SIG-M5 (cell line): ENCODE measurements around the gene SRGAP2C.
"Not testable (repeated sequence)": the region's sequence is repeated elsewhere in the genome, so short reads cannot be mapped to it uniquely, and the experiment has no call there.

Experiments
- DNase-seq: peaks from one replicate; lab custom pipeline; 2025; lab: John Stamatoyannopoulos, UW

The SRGAP2C gene

GRCh38 chr1:121186191-121186590 lies 1.4 kb downstream of the SRGAP2C start:
- DNase-seq = not testable (repeated sequence)

- not testable (repeated sequence) for DNase-seq
Measured at GRCh38 chr1:121187914-121188313, 3.1 kb downstream of the SRGAP2C start.

GRCh38 chr1:121192512-121192911 lies 7.7 kb downstream of the SRGAP2C start:
- DNase-seq = not testable (repeated sequence)

GRCh38 chr1:121197095-121197882 lies 12.5 kb downstream of the SRGAP2C start:
- DNase-seq = not testable (repeated sequence)

GRCh38 chr1:121199763-121200162 lies 15.0 kb downstream of the SRGAP2C start:
- not testable (repeated sequence) for DNase-seq

GRCh38 chr1:121200232-121200631 lies 15.5 kb downstream of the SRGAP2C start:
- not testable (repeated sequence) for DNase-seq

- DNase-seq = not testable (repeated sequence)
Measured at GRCh38 chr1:121200985-121201981, 16.5 kb downstream of the SRGAP2C start.

GRCh38 chr1:121202986-121203385 lies 18.2 kb downstream of the SRGAP2C start:
- DNase-seq = not testable (repeated sequence)

- not testable (repeated sequence) for DNase-seq
Measured at GRCh38 chr1:121205786-121206711, 21.3 kb downstream of the SRGAP2C start.

GRCh38 chr1:121207328-121207727 lies 22.6 kb downstream of the SRGAP2C start:
- not testable (repeated sequence) for DNase-seq

GRCh38 chr1:121208375-121208774 lies 23.6 kb downstream of the SRGAP2C start:
- DNase-seq = not testable (repeated sequence)

- not testable (repeated sequence) for DNase-seq
Measured at GRCh38 chr1:121210778-121211177, 26.0 kb downstream of the SRGAP2C start.

- DNase-seq = not testable (repeated sequence)
Measured at GRCh38 chr1:121213491-121213890, 28.7 kb downstream of the SRGAP2C start.

- not testable (repeated sequence) for DNase-seq
Measured at GRCh38 chr1:121214544-121215156, 29.9 kb downstream of the SRGAP2C start.

- DNase-seq = not testable (repeated sequence)
Measured at GRCh38 chr1:121215699-121216417, 31.1 kb downstream of the SRGAP2C start.

- DNase-seq = not testable (repeated sequence)
Measured at GRCh38 chr1:121216676-121217075, 31.9 kb downstream of the SRGAP2C start.

- not testable (repeated sequence) for DNase-seq
Measured at GRCh38 chr1:121221770-121222169, 37.0 kb downstream of the SRGAP2C start.

- not testable (repeated sequence) for DNase-seq
Measured at GRCh38 chr1:121224714-121225113, 39.9 kb downstream of the SRGAP2C start.

- not testable (repeated sequence) for DNase-seq
Measured at GRCh38 chr1:121226295-121226904, 41.6 kb downstream of the SRGAP2C start.

- not testable (repeated sequence) for DNase-seq
Measured at GRCh38 chr1:121226925-121227324, 42.1 kb downstream of the SRGAP2C start.
